Neural cell (in vitro differentiated cells): ENCODE data around the gene PRKCQ. TPM values are rescaled to one million over a fixed set of nuclear protein-coding genes. Genes with fewer than 3 reads are reported as not detected.

Source experiments
- H2AFZ ChIP-seq: fragments of 200-600, 300-800 bp; sonication (generic), shearing (Covaris generic); 2 replicates; pipeline ENCODE4 v1.6.0; 2014; ENCODE audit warnings: low read depth, mild to moderate bottlenecking, antibody characterized with exemption, low read length, moderate library complexity
- H3F3A ChIP-seq: fragments of 200-600 bp; shearing (Covaris generic); 2 replicates; pipeline ENCODE4 v1.6.1; 2016; ENCODE audit warnings: mild to moderate bottlenecking, moderate library complexity, mixed read lengths, antibody characterized with exemption, low read length; ENCODE audit not compliant: insufficient read depth, poor library complexity, severe bottlenecking
- H3K27ac ChIP-seq: fragments of 200-600, 300-800 bp; sonication (generic), shearing (Covaris generic); 2 replicates; pipeline ENCODE4 v1.5.1; 2014; ENCODE audit warnings: mild to moderate bottlenecking, low read length, moderate library complexity
- H3K27me3 ChIP-seq: fragments of 300-800, 200-600 bp; sonication (generic), shearing (Covaris generic); 2 replicates; pipeline ENCODE4 v1.6.0; 2014; ENCODE audit warnings: mild to moderate bottlenecking, low read depth, low read length, moderate library complexity; ENCODE audit not compliant: insufficient read depth
- H3K36me3 ChIP-seq: fragments of 300-800, 200-600 bp; sonication (generic), shearing (Covaris generic); 2 replicates; pipeline ENCODE4 v1.5.1; 2014; ENCODE audit warnings: mild to moderate bottlenecking, antibody characterized with exemption, low read length, moderate library complexity; ENCODE audit not compliant: insufficient read depth
- H3K4me2 ChIP-seq: fragments of 300-800, 200-600 bp; sonication (generic), shearing (Covaris generic); 2 replicates; pipeline ENCODE4 v1.6.0; 2014; ENCODE audit warnings: mild to moderate bottlenecking, low read length
- H3K4me3 ChIP-seq: fragments of 300-800, 200-600 bp; sonication (generic), shearing (Covaris generic); 2 replicates; pipeline ENCODE4 v1.5.1; 2014; ENCODE audit warnings: mild to moderate bottlenecking, low read length, moderate library complexity
- H3K79me2 ChIP-seq: fragments of 200-600 bp; shearing (Covaris generic); replicated peaks from 2 replicates; pipeline ENCODE4 v1.6.0; 2014; ENCODE audit warnings: mild to moderate bottlenecking, low read length, moderate library complexity; ENCODE audit not compliant: insufficient read depth
- H3K9ac ChIP-seq: fragments of 300-800, 200-600 bp; sonication (generic), shearing (Covaris generic); 2 replicates; pipeline ENCODE4 v1.6.1; 2016; ENCODE audit warnings: mild to moderate bottlenecking, low read length, mixed read lengths
- H3K9me2 ChIP-seq: fragments of 200-600 bp; shearing (Covaris generic); 2 replicates; pipeline ENCODE4 v1.6.1; 2016; ENCODE audit warnings: mild to moderate bottlenecking, low read length, mixed read lengths; ENCODE audit not compliant: insufficient read depth
- H3K9me3 ChIP-seq: fragments of 200-600, 300-800 bp; sonication (generic), shearing (Covaris generic); 2 replicates; pipeline ENCODE4 v1.6.1; 2016; ENCODE audit warnings: mild to moderate bottlenecking, mixed run types, low read length, moderate library complexity, mixed read lengths
- H4K20me1 ChIP-seq: fragments of 200-600 bp; shearing (Covaris generic); 2 replicates; pipeline ENCODE4 v1.6.1; 2016; ENCODE audit warnings: mild to moderate bottlenecking, mixed run types; ENCODE audit not compliant: insufficient read depth
- CTCF ChIP-seq: fragments of 450-650 bp; IDR thresholded peaks from 2 replicates; pipeline ENCODE4 v1.5.1; 2014; ENCODE audit warnings: antibody characterized with exemption, mild to moderate bottlenecking, moderate library complexity; ENCODE audit not compliant: poor library complexity, severe bottlenecking
- EP300 ChIP-seq: fragments of 450-650 bp; conservative IDR thresholded peaks from 2 replicates; pipeline ENCODE4 v1.6.1; 2014; ENCODE audit warnings: antibody characterized with exemption, mild to moderate bottlenecking, moderate library complexity; ENCODE audit not compliant: poor library complexity, severe bottlenecking
- EZH2 ChIP-seq: fragments of 200-600, 300-800 bp; shearing (Covaris generic), sonication (generic); IDR thresholded peaks from 2 replicates; pipeline ENCODE4 v1.6.1; 2014; ENCODE audit warnings: antibody characterized with exemption, low read length, borderline replicate concordance, mild to moderate bottlenecking; ENCODE audit not compliant: insufficient read depth, poor library complexity, severe bottlenecking
- MXI1 ChIP-seq: fragments of 450-650 bp; conservative IDR thresholded peaks from 2 replicates; pipeline ENCODE4 v1.6.1; 2014; ENCODE audit warnings: antibody characterized with exemption, mild to moderate bottlenecking; ENCODE audit not compliant: poor library complexity, severe bottlenecking
- POLR2AphosphoS5 ChIP-seq: IDR thresholded peaks from 2 replicates; pipeline ENCODE4 v1.6.1; 2012
- RAD21 ChIP-seq: fragments of 450-650 bp; conservative IDR thresholded peaks from 2 replicates; pipeline ENCODE4 v1.6.1; 2014; ENCODE audit warnings: antibody characterized with exemption, mild to moderate bottlenecking, moderate library complexity
- SMC3 ChIP-seq: fragments of 450-650 bp; conservative IDR thresholded peaks from 2 replicates; pipeline ENCODE4 v1.6.1; 2014; ENCODE audit warnings: antibody characterized with exemption, mild to moderate bottlenecking, moderate library complexity; ENCODE audit not compliant: poor library complexity
- TAF1 ChIP-seq: IDR thresholded peaks from 2 replicates; pipeline ENCODE4 v1.6.1; 2012; ENCODE audit warnings: low read depth
- polyA plus RNA-seq: library from polyadenylated mRNA; depleted of rRNA; stranded (reverse); fragments of >200 nt; gene quantifications from 2 replicates; pipeline ENCODE4 v1.2.3, GENCODE V29; 2014
- TF ChIP-seq, protein P1 (sequence below): IDR thresholded peaks from 2 replicates; pipeline ENCODE4 v1.6.1; 2012; ENCODE audit warnings: borderline replicate concordance

The PRKCQ gene
- polyA plus RNA-seq, 1 donor from 2014 or later, result 0.61 TPM

DNA sequence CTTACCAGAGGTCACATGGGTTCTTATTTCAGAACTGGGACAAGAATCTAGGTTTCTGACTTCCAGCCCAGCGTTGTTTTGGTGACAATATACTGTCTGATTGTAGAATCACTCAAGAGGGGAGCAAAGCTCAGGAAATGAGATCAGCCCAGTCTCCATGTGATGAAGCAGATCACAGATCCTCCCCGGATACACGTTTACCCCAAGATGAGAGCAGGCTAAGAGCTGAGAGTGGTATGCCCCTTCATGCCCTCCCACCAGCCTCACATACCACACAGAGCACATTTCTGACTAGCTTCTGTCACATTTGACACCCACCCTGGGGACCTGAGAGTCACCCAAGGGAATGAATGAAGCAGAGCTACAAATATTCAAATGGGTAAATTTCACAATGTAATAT, 27.1 kb upstream of the PRKCQ start:
- Histone ChIP-seq H4K20me1 (no peaks in the 10 kb centered on the region), H3K27me3 (no peaks in the 10 kb centered on the region), H3K79me2 (no peaks in the 10 kb centered on the region), H3F3A (no peaks in the 10 kb centered on the region), H2AFZ (no peak overlapping the region), H3K27ac (no peak overlapping the region), H3K9me2 (no peaks in the 10 kb centered on the region), H3K4me3 (no peak overlapping the region), H3K36me3 (no peaks in the 10 kb centered on the region), H3K9ac (no peak overlapping the region), H3K9me3 (no peaks in the 10 kb centered on the region), H3K4me2 (no peak overlapping the region)
- TF ChIP-seq MXI1 (no peak), POLR2AphosphoS5 (no peak), EP300 (no peak), TAF1 (no peak), RAD21 (no peak), SMC3 (no peak), EZH2 (no peak), CTCF (no peak)
- TF ChIP-seq, protein P1, sequence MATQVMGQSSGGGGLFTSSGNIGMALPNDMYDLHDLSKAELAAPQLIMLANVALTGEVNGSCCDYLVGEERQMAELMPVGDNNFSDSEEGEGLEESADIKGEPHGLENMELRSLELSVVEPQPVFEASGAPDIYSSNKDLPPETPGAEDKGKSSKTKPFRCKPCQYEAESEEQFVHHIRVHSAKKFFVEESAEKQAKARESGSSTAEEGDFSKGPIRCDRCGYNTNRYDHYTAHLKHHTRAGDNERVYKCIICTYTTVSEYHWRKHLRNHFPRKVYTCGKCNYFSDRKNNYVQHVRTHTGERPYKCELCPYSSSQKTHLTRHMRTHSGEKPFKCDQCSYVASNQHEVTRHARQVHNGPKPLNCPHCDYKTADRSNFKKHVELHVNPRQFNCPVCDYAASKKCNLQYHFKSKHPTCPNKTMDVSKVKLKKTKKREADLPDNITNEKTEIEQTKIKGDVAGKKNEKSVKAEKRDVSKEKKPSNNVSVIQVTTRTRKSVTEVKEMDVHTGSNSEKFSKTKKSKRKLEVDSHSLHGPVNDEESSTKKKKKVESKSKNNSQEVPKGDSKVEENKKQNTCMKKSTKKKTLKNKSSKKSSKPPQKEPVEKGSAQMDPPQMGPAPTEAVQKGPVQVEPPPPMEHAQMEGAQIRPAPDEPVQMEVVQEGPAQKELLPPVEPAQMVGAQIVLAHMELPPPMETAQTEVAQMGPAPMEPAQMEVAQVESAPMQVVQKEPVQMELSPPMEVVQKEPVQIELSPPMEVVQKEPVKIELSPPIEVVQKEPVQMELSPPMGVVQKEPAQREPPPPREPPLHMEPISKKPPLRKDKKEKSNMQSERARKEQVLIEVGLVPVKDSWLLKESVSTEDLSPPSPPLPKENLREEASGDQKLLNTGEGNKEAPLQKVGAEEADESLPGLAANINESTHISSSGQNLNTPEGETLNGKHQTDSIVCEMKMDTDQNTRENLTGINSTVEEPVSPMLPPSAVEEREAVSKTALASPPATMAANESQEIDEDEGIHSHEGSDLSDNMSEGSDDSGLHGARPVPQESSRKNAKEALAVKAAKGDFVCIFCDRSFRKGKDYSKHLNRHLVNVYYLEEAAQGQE, result no peak

GRCh38 chr10:6603142-6604125, 23.4 kb upstream of the PRKCQ start:
- TF ChIP-seq SMC3 (no peak), CTCF (no peak), EZH2 (no peak), POLR2AphosphoS5 (no peak), MXI1 (no peak), RAD21 (no peak)
- TF ChIP-seq, protein P1, result no peak
- Histone ChIP-seq H3K9me3 (no peaks in the 10 kb centered on the region), H4K20me1 (no peaks in the 10 kb centered on the region), H3K27ac (no peak overlapping the region), H3K9me2 (no peaks in the 10 kb centered on the region), H3K36me3 (no peaks in the 10 kb centered on the region), H3K4me2 (no peak overlapping the region), H2AFZ (no peak overlapping the region), H3K4me3 (no peak overlapping the region), H3K9ac (no peak overlapping the region), H3K27me3 (no peaks in the 10 kb centered on the region), H3F3A (no peaks in the 10 kb centered on the region), H3K79me2 (no peaks in the 10 kb centered on the region)
